Epidermal melanocyte (primary cell): ENCODE results near the gene TMEM198.

Experiments used
- DNase-seq: peaks from one replicate; pipeline ENCODE4 v3.0.0; 2011; ENCODE audit warnings: low spot score; ENCODE audit not compliant: insufficient read length

The TMEM198 gene

DNA sequence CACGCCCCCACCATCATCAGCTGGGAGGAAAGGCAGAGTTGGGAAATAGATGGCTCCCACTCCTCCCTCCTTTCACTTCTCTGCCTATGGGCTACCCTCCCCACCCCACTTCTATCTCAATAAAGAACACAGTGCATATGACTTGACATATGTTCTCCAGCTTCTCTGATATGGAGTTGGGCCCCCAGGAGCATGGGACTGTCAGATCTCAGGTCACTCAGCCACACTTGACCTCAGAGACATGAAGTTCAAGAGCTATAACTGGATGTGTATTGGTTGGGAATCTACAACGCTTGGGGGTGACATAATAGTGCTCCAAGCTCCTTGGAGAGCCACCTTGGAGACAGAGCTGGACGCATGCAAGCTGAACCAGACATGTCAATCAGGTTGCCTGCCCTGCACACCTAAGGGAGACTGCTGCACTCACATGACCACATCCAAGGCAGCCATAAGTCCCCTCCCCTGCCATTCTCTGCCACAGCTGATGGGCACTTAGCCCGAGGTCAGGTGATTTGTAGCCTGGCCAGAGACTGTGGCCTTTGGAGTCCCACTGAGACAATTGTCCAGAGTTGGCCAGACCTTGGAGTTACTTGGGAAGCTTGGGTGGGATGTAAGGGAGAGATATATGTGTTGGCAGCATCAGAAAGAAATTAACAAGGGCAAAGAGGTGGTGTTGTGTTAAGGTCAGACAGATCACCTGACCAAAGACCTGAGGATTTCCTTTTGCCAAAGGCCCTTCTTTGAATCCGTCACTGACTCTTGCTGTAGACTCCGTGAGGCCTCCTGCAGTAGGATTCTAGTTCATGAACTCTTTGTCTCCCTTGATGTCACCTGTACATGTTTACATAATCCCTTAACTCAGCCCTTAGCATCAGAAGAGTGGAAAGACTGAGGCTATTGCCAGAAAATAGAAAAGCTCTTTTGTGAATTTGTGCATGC lies 32.0 kb downstream of the TMEM198 start:
- no peak for DNase-seq

- DNase-seq, result no peak
Measured at GRCh38 chr2:219576505-219577388, 32.9 kb downstream of the TMEM198 start.

- no peak for DNase-seq
Measured at GRCh38 chr2:219578811-219579613, 35.2 kb downstream of the TMEM198 start.

DNA sequence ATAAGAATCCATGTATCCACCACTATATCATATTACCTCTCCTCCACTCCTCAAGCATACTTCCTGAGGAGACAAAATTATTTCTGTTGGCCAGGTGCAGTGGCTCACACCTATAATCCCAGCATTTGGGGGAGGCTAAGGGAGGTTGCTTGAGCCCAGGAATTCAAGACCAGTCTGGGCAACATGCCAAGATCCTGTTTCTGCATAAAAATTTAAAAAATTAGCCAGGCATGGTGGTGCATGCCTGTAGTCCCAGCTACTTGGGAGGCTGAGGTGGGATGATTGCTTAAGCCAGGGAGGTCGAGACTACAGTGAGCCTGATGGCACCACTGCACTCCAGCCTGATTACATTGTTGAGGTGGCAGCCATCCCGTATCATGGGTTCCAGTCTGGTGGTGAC lies 37.5 kb downstream of the TMEM198 start:
- DNase-seq, result no peak

DNA sequence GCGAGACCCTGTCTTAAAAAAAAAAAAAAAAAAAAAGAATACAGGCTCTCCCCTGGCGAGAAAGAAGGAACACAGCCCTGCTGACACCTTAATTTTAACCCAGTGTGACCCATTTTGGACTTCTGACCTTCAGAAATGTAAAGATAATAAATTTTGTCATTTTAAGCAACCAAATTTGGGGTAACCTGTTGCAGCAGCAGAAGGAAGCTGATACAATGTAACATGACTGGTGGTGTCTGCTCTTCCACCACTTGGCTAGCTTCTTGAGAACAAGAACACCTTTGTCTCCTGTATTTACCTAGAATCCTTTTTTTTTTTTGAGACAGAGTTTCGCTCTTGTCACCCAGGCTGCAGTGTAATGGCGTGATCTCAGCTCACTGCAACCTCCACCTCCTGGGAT lies 47.3 kb downstream of the TMEM198 start:
- DNase-seq, result no peak

- no peak for DNase-seq
Measured at GRCh38 chr2:219592736-219593135, 48.9 kb downstream of the TMEM198 start.

- DNase-seq, result no peak
Measured at GRCh38 chr2:219593154-219593553, 49.3 kb downstream of the TMEM198 start.

DNA sequence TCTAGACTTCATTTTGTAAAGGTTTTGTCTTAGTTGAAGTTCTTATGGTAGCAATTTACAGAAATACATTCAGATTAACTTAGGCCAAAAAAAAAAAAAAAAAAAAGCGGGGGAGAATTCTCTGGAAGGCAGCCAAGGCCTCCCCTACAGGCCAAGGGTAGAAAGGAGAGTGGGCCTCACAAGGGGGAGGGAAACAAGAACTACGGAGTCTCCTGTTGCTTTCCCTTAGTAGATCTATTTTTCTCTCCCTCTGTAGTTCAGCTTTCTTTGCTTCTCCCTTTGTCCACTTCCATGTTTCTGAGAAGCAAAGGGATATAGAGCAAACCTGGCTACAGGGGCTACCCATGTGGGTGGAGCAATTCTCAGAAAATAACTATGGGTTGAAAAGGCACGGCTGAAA lies 51.4 kb downstream of the TMEM198 start:
- no peak for DNase-seq

GRCh38 chr2:219596954-219597551 lies 53.2 kb downstream of the TMEM198 start:
- DNase-seq, result no peak

DNA sequence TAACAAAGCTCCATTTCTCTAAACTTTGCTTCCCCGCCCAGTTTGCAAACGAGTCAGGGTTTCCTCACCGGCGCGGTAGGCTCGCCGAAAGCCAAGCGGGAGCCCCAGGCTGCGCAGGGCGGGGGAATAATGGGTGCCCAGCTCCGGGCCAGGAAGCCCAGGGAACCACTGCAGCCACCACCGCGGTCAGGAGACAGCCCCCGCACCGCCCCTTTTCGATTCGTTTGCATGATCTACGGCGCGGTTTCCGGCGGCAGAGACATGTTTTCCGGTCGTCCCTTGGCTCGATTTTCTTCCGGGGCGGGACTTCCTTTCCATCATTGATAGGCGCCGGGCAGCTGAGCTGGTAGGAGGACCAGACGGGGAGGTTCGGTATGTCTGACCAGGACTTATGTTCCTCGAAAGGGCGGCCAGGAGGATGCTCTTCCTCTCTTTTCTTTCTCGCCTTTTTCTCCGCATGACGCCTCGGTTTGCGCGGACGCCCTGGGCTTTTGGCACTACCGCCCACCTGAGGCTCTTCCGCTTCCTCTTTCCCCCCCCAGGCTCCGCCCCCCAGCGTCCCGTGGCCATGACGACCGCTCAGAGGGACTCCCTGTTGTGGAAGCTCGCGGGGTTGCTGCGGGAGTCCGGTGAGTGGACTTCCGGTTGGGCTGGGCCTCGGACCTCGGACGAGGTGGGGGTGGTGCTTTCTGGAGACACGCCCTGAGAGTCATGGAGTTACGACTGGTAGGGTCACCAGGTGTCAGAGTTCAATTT lies 53.9 kb downstream of the TMEM198 start, which contains the start of gene STK11IP:
STK11IP (plus strand) TSS at position 306 of the 756 bp plus-strand sequence; CDS start at position 569, 263 bp downstream.
- peak; percentile 99 for DNase-seq

GRCh38 chr2:219598308-219599078 lies 54.7 kb downstream of the TMEM198 start:
- no peak for DNase-seq
